Activated T-cell treated with anti-CD3 and anti-CD28 coated beads for 24 hours (primary cell): ENCODE results near the gene NODAL.

Experiments
- DNase-seq: peaks from one replicate; pipeline ENCODE4 v3.0.0-alpha.2; 2020; ENCODE audit warnings: low read depth

Gene NODAL

DNA sequence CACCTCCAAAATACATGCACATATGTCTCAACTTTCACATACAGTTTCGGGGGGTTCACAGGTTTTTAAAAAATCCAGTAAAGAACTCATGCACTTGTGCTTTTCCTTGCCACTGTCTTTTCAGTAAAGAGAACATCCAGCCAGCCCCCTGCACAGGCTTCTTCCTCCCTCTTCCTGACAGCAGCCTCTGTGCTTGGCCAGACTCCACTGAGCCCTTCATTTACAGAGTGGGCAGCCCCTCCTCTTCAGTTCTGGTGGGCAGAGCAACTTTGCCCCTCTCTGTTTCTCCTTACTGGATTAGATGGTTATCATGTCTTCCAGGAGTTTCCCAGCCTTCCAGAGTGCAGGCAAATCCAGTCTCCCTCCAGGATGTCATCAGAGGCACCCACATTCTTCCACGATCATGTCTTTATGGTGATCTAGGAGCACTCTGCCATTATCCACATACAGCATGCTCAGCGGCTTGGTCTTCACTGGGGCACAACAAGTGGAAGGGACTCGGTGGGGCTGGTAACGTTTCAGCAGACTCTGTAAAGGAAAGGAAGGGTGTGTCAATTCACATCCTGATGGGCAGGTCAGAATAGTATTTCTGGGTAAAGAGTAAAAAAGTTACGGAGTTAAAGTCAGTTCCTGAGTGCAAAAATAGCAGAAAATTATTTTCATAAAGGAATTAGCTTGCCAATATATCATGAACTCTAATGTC lies 8.8 kb downstream of the NODAL start:
- DNase-seq, result no peak

DNA sequence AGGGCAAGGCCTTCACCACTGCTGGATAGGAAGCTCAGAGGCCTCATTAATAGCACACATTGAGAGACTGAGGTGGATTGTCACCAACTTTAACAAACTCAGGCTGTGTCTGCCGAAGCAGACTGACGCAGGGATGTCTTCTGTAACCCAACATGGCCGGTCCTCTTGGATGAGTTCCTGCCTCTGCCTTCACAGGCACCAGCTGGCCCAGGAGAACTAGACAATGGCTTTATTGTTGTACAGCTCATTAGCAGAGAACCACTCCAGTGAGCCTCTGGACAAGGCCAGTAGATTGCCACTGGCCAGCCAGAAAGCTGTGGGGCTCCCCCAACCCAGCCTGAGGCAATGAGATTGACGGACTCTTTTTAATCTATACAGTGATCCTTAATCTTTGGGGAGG lies 9.4 kb downstream of the NODAL start:
- DNase-seq, result no peak

DNA sequence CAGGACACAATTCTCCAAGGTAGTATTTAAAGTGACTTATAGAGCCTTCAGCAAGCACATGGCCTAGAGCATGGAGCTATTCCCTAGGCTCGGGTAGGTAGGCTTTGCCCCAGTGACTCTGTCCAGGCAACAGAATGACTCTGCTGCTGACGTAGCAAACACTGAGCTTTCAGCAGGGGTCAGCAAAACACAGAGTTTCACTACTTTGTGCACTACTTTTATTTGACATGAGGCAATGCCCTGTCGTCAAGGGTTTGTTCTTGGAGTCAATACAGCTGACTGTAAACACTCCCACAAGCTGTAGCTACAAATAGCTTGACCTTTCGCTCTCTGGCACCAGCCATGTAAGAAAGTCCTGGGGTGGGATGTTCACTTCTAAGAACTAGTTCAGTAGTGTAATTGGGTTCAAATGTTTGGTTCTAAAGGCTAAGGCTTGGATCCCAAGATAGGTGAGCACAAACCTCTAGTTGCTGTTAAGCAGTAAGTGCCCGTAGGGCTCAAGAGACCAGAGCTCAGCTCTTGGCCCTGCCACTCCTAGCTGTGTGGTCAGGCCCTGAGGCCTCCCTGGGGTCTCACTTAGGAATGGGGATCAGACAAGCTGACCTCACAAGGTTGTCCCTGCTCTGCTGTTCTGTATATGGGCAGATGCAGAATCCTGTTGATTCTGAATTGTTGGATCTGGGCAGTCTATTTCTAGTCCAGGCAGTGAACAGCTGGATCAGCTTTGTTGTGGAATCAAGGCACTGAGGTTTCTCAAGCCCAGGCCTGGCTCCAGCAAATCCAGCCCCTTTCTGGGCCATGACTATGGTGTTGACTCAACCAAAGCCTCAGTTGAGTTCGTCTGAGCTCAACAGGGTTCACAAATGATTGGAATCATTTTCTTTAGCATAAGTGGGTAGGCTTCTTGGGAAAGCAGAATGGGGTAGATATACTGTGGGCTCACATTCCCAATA lies 10.7 kb downstream of the NODAL start:
- no peak for DNase-seq

GRCh38 chr10:70426823-70427222 lies 14.7 kb downstream of the NODAL start:
- no peak for DNase-seq

DNA sequence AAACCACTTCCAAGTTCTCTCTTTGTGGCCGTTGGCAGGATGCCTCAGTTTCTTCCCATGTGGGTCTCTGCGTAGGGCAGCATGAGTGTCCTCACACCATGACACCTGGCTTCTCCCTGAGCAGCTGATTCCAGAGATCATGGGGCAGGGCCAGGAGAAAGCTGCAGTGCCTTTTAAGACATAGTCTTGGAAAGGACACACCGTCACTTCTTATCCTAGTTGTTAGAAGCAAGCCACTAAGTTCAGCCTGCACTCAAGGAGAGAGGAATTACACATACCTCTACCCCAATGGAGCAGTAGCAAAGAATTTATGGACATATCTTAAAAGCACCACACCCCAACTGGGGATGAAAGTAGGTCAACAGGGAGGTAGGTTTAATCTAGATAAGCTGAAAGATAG lies 16.4 kb downstream of the NODAL start:
- DNase-seq, result no peak

GRCh38 chr10:70424320-70424719 lies 17.2 kb downstream of the NODAL start:
- no peak for DNase-seq

GRCh38 chr10:70418713-70419112 lies 22.8 kb downstream of the NODAL start:
- DNase-seq, result no peak

- DNase-seq, result no peak
Measured at GRCh38 chr10:70418229-70418628, 23.3 kb downstream of the NODAL start.

DNA sequence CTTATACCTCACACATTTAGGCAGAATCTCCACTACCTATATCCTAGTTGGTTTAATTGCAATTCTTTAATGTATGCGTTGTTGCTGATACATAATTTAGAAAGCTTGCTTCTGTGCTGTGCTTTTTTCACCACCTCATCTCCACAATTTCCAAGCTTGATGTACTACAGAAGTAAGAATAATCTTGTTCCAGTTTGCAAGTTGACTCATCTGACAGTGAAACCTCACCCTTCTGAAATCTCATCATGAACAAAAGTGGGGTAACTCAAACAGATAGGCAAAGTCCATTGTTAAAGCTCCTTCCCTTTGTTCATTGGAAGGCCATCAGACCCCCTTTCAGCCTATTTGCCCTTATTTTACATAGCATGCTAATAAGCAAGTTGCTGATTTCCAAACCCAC lies 23.9 kb downstream of the NODAL start:
- DNase-seq, result no peak

GRCh38 chr10:70412356-70412755 lies 29.1 kb downstream of the NODAL start:
- DNase-seq, result no peak

GRCh38 chr10:70410608-70411007 lies 30.9 kb downstream of the NODAL start:
- no peak for DNase-seq

DNA sequence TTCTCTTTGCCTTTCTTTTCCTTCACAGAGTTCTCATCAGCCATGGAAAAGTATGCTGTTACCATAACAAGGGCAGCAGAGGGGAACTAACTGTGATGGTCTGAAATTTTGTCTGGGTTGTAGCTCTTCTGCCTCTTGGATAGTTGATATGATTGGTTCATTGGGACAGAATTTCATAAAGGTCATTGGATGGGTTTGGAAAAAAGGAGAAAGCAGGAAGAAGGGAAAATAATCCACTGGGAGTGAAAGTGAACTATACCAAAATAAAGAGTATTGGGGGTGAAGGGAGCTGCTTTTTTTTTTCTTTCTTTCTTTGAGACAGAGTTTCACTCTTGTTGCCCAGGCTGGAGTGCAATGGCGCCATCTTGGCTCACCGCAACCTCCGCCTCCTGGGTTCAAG lies 31.7 kb downstream of the NODAL start:
- no peak for DNase-seq

DNA sequence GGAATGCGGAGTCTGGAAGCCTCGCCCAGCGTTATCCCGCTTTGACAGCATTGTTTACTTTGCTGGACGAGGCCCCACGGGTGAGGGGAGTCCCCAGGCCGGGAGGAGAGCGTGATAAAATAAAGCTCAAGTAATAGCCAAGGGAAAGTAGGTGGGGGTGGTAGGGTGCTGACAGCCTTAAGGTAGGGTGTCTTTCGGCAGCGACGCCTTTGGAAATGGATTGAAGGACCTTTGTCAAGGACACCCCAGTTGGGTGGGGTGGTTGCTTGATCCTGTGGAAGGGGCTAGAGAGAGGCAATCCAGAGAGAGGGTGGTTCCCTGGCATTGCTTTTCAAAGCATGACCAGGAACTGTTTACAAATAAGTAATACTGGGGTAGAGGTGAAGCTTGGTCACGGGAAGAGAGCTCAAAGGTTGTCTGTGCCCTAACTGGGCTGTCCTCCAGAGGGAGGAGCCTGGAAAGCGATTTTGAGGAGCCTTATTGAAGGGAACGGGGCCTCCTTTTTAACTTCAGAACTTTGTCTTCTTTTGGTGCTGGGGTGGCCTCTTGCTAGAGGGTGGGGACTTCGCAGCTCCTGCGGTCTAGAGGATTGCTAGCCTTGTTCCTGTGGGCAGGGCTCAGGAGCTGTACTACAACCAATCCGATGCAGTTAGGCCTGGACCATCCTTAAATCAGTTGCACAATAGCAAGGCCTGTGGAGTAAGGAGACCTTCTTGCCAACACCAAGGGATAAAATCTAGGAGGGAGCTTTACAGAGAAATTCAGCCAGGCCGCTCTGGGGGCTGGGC lies 36.2 kb downstream of the NODAL start:
- DNase-seq, result peak; percentile 16

GRCh38 chr10:70404787-70405036 lies 36.8 kb downstream of the NODAL start:
- DNase-seq, result no peak

DNA sequence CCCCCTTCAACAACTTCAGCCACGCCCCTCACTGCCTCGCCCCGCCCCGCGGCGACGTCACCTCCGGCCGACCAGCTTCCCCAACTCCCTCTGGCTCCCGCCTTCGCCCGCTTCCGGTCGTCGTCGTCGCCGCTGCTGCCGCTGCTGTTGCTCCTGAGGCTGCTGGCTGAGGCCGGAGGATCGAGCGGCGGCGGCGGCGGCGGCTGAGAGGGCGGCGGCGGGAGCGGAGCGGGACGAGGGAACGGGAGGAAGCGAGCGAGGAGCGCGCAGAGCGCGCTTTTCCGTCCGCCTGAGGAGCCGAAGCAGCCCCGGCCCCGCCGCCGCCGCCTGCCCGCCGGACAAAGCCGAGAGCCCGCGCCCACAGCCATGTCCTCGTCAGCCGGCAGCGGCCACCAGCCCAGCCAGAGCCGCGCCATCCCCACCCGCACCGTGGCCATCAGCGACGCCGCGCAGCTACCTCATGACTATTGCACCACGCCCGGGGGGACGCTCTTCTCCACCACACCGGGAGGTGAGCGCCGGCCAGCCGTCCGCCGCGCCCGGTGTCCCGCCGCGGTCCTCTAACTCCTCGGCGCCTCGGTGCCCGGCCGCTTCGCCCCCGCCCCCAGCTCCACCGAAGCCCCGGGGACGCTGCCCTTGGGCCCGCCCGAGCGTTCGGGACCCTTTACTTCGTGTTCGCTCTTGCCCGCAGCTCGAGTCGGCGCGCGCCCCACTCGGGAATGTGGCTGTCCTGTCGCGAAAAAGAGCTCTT lies 37.3 kb downstream of the NODAL start, which contains the start of gene EIF4EBP2:
EIF4EBP2 (plus strand) TSS at position 110 of the 751 bp plus-strand sequence; CDS start at position 367, 257 bp downstream.
- peak; percentile 100 for DNase-seq

- DNase-seq, result no peak
Measured at GRCh38 chr10:70403483-70404035, 37.9 kb downstream of the NODAL start.

DNA sequence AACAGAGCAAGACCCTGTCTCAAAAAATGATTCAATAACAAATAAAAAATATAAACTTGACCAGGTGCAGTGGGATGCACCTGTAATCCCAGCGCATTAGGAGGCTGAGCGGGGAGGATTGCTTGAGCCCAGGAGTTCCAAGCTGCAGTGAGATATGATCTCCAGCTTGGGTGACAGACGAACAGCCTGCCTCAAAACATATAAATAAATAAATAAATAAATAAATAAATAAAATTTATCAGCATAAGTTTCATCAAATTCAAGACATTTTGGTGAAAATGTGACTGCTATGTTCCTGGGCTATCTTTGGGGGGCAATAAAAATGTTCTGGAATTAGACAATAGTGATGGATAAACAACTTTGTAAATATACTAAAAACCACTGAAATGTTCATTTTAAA lies 42.3 kb downstream of the NODAL start:
- DNase-seq, result no peak

DNA sequence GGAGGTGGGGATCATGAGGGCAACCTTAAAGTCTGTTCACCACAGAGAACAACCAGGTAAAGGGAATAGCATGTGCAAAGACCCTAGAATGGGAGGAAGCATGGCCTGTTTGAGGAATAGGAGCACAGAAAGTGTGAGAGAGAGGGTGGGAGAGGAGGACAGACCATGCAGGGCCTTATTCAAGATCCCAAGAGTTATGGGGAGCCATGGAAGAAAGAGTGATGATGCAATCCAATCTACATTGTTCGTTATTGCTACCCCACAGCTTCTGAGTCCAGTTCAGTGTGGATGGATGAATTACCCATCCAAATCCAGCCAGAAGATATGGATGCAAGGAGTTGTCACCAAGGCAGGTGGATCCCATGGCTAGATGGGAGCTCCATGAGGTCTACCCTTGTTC lies 45.3 kb downstream of the NODAL start:
- DNase-seq, result no peak

DNA sequence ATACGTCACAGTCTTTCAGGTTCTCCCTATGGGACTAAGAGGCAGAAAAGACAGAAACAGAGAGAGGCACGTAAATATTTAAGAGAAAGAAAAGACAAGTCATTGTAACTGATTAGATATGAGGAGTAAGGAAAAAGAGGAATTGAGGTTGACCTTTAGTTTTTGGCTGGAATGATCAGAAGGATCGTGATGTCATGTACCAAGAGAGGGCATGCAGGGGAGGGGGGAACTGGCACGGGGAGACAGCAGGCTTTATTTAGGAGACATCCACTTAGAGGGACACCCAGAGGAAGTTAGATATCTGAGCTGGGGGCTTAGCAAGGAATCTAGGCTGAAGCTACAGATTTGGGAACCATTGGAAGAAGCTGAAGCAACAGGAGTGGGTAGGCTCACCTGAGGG lies 49.8 kb downstream of the NODAL start:
- DNase-seq, result no peak
